NOMO-1 (cell line): ENCODE data around the gene PDE2A.
A peak's percentile ranks its signal among the peaks of the same experiment; 100 is the strongest.

Experiments
- DNase-seq, 2 experiments: peaks; one replicate each; lab custom pipeline; 2025; ENCODE audit not compliant: unreplicated experiment in 2 of 2; lab: John Stamatoyannopoulos, UW

PDE2A gene

DNA sequence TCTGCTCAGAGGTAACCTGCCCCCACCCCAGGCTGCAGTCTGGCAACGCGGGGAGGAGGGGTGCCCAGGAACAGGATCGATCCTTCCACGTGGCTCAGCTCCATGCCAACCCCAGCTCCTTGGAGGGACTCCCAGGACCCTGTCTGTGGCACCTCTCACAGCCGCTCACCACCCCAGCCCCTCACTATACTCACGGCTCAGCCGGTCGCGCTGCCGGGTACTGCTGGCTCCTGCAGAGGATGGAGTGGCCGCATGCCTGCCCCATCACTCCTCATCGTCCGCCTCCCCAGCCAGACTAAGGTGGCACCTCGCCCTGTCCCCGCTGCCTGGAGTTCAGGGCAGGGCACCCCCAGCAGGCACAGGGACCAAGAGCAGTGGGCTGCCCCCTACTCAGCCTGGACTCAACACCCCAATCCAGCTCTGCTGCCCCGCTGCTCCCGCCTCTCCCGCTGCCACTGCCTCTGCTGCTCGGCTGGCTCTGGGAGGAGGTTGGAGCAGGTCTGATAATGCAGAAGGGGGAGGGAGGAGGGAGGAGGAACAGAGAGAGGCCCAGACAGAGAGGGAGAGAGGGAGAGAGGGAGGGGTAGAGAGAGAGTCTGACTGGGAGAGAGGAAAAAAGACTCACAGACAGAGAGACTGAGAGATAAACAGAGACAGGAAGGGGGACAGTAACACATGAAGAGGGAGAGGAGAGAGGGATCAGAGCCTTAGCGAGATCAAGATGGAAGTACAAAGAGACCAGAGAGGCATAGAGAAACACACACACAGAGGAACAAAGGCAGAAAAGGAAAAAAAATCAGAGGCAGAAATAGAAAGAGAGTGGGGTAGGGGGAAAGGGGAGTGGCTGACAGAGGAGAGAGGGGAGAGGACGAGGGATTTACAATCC lies at the start of gene PDE2A:
Gene PDE2A (minus strand): TSS at position 480 of the 886 bp plus-strand sequence. CDS start 215 bp downstream, at position 265.
- DNase-seq, result no peak

DNA sequence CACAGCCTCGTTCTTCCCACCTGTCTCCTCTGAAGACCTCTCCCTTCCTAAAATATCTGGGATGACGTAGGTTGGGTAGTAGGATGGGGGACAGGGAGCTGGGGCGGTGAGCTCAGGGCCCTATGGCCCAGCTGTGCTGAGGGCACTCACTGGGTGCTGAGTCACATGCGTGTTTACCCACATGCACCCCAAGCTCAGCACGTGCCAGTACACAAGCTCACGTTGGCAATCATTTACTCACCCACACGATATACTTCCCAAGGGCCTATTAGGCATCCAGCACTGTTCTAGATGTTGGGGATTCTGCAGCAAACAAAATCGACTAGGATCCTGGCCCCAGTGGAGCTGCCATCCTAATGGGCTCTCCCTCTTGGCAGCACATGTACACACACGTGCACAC lies 49.3 kb upstream of the PDE2A start:
- no peak for DNase-seq

DNA sequence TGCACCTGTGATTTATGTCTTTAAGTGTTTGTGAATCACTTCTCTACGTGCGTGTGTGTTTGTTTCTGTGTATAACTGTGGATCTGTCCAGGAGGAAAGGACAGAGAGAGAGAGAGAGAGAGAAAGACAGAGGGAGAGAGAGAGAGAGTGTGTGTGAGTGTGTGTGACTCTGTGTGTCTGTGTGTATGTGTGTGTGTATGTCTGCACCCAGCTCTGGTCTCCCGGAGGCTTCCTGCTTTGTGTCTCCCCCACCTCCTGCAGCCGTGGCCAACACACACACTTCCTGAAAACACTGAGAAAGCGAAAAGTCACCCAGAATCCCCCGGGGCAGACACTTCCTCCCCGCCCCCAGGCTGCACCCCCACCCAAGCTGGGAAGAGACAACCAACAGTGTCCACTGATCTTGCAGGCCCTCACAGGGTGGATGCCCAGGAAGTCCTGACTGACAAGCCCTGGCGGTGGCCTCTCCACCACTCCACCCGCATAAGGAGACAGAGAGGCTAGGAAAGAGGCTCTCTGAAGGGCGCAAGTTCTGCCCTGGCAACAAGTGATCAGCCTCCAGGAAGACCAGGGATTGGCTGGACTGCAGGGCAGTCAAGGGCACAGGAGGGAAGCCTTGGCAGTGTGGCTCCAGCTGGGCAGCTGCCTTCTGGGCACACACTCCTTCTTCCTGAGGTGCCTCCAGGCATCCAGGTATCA lies 48.0 kb upstream of the PDE2A start:
- peak; percentile 89 to 92 for DNase-seq

DNA sequence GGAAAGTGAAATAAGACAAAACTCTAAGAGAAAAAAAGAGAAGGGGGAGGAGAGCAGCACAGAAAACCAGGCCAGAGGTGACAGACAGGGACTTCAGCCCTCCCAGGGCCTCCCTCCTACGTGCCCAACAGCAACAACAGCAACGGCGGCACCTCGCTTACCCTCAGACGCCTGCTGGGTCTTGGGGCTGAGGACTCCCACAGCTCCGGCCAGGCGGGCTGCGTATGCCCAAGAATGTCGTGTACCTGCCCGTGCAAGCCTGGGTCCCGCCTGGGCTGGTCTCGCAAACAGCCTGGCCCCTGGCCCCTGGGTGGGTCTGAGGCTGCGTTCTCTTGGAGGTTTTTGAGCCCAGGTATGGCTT lies 47.4 kb upstream of the PDE2A start:
- no peak for DNase-seq

DNA sequence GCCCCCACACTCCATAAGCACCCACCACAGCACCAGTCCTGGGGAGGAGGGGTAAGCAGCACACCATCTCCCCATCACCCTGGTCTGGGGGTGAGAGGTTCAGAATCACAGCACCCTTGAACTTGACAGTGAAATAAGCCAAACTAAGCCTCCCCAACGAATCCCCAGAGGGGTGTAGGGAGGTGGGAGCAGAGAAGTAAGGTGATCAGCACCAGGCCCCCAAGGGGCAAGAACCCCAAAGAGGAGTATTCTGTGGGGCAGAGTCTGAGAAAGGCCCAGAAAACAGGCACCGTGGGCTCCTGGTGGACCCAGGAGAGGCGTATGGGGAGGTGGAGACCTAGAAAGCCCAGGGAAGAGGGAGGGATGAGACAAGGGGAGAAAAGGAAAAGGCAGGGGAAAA lies 47.1 kb upstream of the PDE2A start:
- DNase-seq, result no peak

DNA sequence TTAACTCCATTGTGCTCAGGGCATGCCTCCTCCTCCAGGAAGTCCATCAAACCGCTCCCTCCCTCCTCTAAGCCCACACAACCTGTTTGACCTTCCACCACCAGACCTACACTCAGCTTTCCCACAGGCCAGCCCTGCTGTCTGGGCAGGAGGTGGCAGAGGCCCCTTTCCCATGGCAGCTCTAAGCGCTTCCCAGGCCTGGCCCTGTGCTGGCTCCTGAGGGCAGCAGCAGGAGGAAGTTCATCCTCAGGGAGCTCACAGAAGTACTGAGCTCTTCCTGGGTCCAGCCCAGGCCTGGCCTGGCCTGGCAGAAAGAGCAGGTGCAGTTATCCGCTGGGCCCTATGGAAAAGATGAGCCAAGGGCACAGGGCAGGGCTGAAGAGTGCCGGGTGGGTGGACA lies 46.6 kb upstream of the PDE2A start:
- DNase-seq, result no peak

DNA sequence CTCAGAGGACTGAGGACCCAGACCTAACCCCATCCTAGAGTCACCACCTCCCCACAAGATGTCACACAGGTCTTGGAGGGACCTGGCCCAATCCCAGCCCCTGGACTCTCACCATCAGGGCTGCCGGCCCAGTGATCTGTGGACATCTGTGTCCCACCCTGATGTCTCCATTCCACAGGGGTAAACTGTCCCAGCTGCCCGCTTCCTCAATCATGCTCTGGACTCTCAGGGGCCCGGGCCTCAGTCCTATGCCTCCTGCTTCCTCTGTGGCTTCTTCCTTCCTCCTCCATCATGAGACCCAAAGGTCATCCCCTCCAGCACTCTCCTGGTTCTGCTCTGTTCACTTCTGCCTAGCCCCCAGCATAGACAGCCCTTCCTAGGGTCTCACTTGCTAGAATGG lies 45.8 kb upstream of the PDE2A start:
- DNase-seq, result peak; percentile 21 to 24

DNA sequence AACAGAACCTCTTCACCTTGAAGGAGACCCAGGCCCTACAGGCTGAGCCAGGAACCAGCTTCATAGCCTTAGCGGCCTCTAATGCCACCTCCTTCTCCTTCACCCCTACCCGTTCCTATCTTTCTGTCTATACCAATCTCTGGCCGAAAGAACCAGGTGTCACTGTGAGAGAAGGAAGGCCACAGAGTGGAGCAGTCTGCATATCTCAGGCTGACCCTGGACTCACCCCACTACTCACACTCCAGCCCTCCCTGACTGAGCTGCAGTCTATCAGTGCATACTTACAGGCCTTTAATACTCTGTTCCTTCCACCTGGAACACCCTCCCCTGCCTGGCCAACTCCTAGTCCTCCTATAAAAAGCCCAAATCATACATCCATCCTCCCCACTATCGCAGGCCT lies 45.3 kb upstream of the PDE2A start:
- DNase-seq, result no peak

DNA sequence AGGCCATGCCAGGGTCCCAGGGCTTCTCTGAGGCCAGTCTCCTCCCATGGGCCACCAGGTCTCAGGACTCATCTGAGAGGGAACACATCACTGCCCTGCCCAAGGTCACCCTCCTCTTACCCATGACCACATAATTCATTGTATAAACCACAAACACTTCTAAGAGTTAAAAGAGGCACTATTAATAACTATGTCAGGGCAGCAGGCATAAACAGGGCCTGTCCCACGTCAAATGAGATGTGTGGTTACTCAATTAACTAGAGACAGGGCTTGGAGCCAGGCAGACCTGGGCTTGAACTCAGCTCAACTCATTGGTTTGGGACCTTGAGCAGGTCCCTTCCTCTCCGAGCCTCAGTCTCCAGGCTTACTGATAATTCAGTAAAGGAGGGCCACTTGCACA lies 44.9 kb upstream of the PDE2A start:
- peak in 1 of 2 experiments; percentile 39 for DNase-seq

DNA sequence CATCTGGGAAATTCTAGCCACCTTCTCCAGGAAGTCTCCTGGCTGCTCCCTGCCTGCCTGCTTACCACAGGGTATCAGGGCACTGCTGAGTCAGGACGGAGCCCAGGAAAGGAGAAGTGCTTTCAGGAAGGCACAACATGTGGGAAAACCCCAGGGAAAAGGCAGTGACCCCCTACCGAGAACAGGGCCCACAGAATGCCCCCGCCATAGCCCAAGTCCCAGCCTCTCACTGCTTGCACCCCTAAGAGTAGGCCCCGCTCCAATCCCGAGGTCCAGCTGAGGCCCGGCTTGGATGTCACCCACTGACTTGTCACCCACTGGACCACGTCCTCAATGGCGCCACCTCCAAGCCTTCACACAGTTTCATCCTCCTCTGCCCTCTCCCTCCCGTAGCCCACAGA lies 43.9 kb upstream of the PDE2A start:
- no peak for DNase-seq

DNA sequence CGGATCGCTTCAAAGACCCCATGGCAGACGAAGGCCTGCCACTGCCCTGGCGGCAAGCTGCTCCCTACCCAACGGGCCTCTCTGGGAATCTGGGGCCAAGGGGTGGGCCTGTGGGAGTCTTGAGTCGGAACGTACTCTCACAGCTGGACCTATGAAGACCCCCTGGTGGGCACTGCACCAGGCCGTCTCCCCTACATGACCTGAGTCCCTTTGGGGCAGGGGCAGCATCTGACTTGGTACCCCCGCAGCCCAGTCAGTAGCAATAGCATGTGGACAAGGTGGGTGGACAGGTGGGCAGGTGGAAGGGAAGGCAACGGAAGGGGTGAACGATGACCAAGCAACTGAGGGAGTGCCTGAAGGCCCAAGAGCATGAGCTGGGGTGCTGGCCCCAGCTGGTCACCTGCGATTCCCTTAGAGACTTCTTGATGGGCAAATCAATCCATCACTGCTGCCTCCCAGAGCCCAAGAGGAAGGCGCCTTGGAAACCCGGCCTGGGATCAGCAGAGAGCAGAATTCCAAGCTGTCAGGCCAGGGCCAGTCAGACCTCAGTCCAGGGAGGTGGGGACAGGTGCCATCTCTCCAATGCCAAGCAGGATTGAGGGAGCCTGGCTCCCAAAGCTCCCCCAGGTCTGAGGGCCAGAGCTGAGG lies 42.7 kb upstream of the PDE2A start:
- no peak for DNase-seq

DNA sequence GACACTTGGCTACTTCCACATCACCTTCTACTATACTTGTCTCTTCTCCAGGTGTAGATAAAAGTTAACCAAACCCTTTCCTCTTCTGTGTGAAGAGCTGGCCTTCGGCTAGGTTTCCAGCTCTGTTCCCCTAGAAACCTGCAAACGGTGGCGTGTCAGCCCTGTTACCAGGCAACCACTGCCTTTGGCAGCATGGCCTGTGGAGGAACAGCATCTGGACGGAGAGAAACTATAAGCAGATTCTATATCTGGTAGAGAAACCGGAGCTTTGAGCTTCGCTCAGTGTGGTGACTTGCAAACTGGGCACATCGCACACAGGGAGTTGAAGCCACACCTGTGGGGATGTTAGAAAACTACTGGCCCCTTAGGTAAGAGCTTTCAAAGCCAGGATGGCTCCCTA lies 42.1 kb upstream of the PDE2A start:
- no peak for DNase-seq

DNA sequence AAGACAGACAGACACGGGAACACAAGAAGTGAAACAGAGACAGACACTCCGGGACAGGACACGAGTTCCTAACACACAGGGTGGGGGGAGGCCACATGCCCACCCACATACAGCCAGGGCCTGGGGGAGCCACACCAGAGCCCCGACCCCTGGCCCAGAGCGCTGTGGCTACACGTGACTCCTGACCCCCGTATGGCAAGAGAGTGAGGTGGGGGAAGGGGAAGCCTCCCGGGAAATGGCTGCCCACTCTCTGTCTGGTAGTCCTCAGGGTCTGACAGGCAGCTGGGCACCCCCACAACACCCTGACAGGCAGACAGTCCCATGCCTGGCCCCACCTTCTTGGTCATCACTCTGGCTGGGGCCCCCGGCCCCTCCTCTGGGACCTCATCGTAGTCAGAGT lies 38.6 kb upstream of the PDE2A start:
- no peak for DNase-seq

DNA sequence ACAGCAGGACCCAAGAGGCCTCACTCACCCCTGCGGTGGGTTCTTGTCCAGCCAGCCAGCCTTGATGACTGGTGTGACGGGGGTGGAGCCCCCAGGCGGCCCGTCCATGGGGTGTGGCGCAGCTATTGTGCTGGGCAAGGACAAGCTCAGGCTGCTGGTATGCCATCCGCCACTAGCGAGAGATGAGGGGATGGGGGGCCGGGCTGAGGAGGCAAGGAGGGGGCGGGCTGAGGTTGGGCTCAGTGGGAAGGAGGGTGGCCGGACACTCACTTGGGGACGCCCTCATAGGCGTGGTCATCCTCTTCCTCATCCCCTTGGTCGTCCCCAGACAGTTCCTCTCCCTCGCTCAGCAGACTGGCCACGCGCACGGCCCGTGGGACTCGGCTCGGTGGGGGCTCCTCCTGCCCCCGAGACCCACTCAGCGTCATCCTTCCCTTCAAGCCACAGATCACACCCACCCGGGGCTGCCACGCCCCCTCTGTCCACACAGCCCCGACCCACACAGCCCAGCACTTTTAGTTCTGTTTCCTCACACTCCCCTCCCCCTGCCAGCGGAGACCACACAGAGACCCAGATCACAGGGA lies 38.0 kb upstream of the PDE2A start:
- DNase-seq, result no peak

DNA sequence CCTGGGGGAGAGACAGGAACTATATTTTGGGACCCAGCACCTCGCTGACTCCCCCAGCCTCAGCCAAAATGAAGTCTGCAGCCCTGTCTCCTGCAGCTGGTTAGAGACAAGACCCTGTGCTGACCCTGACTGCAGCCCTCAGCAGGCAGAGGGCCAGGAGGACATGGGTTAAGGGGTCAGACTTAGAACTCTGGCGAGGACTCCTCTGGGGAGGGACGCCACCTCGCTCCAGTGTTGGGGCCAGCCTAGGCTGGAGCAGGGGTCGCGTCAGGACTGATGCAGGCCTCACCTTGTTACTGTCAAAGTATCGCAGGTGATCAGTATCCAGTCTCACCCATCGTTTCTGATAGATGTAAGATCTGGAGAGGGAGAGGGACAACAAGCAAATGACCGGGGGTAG lies 36.9 kb upstream of the PDE2A start:
- no peak for DNase-seq

DNA sequence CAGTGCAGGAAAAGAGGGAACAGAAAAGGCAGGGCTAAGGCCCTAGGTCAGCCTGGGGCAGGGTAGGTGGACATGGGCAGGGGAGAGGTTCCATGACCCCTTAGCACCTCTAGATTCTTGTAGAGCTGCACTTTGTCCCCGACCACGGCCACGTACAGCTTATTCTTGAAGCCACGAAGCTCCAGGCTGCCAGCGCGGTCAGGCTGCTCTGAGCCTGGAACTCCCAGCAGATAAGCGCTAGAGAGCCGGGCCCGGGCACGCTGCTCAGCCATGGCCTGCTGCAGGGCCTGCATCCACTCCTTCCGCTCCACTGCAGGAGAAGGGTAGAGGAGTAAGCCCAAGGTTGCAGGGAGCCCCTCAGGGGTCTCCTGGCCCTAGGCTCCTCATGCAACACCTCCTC lies 36.1 kb upstream of the PDE2A start:
- no peak for DNase-seq

DNA sequence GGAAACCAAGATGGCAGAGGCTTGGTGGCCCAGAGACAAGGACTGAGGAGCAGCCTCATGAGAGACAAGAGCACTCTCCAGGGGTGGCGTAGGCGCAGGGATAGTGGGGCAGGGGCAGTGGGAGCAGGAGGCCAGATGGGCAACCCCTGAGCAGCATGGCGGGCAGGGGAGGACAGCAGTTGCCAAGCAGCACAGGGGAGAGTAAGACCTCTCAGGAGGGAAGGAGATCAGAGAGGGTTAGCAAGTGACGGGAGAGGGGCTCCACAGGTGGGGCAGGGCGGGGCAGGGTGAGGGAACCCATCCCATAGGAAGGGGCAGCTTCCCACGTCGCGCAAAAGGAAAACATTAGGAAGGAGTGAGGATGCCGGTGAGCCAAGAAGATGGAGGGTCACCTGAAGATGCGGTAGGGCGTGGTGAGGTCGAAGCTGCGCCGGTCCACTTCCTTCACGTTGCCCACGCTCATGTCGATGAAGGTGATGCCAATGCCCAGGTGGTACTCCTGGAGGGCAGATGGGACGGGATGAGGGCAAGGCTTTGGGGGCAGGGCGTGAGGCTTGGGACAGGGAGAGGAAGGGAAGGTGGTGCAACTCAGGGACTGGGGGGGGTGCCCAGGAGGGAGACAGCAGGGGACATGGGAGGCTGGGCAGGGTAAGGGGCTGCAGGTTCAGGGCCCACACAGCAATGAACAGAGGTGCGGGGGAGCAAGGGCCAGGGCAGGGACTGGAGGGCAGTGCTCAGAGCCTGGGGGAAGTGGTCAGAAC lies 35.4 kb upstream of the PDE2A start:
- no peak for DNase-seq

DNA sequence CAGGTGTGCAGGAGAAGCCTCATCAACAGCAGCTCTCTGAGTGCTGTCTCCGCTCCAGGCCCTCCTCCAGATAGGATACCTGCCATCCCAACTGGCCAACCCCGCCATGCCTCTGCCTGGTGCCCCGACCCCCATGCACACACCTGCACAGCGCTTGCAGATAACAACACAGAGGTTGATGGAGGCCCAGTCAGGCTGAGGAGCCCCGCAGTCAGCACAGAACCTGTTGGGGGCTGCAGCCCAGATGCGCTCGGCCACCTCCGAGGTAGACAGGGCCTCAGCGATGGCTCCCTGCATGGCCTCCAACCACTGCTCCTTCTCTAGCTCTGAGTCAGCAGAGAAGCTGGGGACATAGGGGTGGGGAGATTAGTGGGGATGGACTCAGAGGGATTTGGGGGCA lies 32.8 kb upstream of the PDE2A start:
- no peak for DNase-seq

DNA sequence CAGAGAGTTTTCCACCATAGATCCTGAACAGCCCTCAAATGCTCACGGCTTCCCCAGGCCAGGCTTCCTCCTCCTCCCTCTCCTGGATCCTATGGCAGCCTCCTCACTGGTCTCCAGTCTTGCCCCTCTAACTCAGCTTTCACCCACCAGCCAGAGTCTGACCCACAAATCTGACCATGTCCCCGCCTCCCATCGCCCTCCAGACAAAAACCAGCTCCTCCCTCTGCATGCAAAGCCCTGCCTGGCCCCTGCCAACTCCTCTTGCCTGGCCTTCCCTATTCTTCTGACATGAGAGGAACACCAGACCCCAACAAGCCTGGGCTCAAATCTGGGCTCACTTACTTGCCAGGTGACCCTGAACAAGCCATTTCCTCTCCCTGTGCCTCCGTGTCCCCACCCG lies 32.4 kb upstream of the PDE2A start:
- no peak for DNase-seq

DNA sequence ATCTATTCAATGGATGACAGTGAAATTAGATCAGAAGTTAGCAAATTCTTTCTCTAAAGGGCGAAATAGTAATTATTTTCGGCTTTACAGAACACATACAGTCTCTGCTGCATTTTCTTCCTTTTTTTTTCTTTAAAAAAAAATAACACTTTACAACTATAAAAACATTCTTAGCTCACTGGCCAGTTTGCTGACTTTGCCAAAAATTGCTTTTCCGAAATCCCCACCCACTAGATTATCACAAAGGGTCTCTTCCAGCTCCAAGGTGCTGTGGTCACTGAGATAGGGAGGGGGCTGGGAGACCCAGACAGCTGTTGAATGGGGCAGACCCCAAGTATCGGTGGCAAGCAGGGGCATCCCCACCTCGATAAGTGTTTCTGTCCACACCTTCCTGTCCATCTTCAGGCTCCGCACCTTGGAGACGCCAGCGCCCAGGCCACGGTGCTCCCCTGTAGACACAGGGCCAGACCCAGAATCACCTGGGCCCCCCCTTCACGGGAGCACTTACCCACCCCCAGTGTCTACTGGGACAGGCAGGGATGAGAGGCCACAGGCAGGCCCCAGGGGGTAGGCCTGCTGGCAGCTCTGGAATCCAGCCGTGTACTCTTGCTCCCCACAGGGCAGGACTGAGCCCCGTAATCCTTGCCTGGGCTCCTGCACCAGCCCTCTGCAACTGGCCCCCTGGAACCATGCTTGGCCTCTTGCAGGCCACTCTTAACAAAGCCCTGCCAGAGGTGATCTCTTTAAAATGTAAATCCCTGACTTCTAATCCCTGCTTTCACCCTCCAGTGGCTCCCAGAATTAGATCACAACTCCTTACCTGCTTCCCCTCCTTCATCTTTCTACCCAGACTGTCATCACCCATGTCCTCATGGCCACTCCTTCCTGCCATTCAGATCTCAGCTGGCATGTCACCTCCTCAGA lies 31.5 kb upstream of the PDE2A start:
- DNase-seq, result no peak
